Glutamatergic neuron (in vitro differentiated cells): ENCODE data around the gene CORT. TPM values are rescaled to one million over a fixed set of nuclear protein-coding genes. Genes with fewer than 3 reads are reported as not detected.

Experiments used
- DNase-seq: peaks from one replicate; pipeline ENCODE4 v3.0.0; 2022
- H3K27ac Mint-ChIP-seq: one replicate; pipeline ENCODE4 v1.8.0; 2020; ENCODE audit warnings: mild to moderate bottlenecking, mixed read lengths, inconsistent platforms; ENCODE audit not compliant: unreplicated experiment
- H3K27me3 Mint-ChIP-seq: one replicate; pipeline ENCODE4 v1.8.0; 2020; ENCODE audit warnings: mild to moderate bottlenecking, moderate library complexity, mixed read lengths, inconsistent platforms; ENCODE audit not compliant: unreplicated experiment
- H3K36me3 Mint-ChIP-seq: one replicate; pipeline ENCODE4 v1.8.0; 2020; ENCODE audit warnings: mild to moderate bottlenecking, mixed read lengths, inconsistent platforms; ENCODE audit not compliant: unreplicated experiment
- H3K4me1 Mint-ChIP-seq: one replicate; pipeline ENCODE4 v1.8.0; 2020; ENCODE audit warnings: mild to moderate bottlenecking, low read depth, mixed read lengths, inconsistent platforms; ENCODE audit not compliant: unreplicated experiment
- H3K4me3 Mint-ChIP-seq: one replicate; pipeline ENCODE4 v1.8.0; 2020; ENCODE audit warnings: mild to moderate bottlenecking, mixed read lengths, inconsistent platforms; ENCODE audit not compliant: unreplicated experiment
- H3K9me3 Mint-ChIP-seq: one replicate; pipeline ENCODE4 v1.8.0; 2020; ENCODE audit warnings: mild to moderate bottlenecking, moderate library complexity, mixed read lengths, inconsistent platforms; ENCODE audit not compliant: unreplicated experiment
- total RNA-seq: library from RNA; stranded (reverse); fragmentation: NEBNext Ultra II Directional; extraction: Animal tissue kit (Norgen Biotek cat#: 25700); gene quantifications from one replicate; pipeline ENCODE4 v1.2.1, GENCODE V29; 2021; ENCODE audit not compliant: unreplicated experiment
- TF ChIP-seq, protein P1 (sequence below): fragments of 200-600 bp; sonication (generic); IDR thresholded peaks from one replicate; pipeline ENCODE4 v1.5.0; 2021; ENCODE audit not compliant: partially characterized antibody, unreplicated experiment

Gene CORT
- total RNA-seq, 1 donor from 2014 or later: 0.59 TPM

DNA sequence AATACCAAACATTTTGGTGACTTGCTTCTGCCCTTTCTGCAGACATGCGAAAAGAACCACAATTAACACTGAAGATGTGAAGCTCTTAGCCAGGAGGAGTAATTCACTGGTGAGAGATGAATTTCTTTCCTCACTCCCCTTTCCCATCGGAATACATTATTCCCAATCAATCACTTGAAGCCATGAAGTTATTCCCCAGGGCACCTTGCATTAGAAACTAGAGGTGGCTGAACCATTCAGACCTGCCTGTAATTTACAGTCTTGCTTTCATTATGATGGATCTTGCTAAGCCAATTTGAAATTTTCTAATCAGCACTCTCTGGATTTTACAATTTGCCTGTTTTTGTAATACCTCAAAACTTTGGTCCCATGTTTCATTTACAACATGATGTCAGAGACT, 9.5 kb upstream of the CORT start:
- Mint-ChIP-seq H3K36me3 (no peaks in the 10 kb centered on the region), H3K4me1 (peaks cover 5% of the 10 kb centered on the region), H3K27ac (no peak overlapping the region), H3K9me3 (no peaks in the 10 kb centered on the region), H3K4me3 (no peak overlapping the region), H3K27me3 (no peaks in the 10 kb centered on the region)
- no peak for DNase-seq
- TF ChIP-seq, protein P1, sequence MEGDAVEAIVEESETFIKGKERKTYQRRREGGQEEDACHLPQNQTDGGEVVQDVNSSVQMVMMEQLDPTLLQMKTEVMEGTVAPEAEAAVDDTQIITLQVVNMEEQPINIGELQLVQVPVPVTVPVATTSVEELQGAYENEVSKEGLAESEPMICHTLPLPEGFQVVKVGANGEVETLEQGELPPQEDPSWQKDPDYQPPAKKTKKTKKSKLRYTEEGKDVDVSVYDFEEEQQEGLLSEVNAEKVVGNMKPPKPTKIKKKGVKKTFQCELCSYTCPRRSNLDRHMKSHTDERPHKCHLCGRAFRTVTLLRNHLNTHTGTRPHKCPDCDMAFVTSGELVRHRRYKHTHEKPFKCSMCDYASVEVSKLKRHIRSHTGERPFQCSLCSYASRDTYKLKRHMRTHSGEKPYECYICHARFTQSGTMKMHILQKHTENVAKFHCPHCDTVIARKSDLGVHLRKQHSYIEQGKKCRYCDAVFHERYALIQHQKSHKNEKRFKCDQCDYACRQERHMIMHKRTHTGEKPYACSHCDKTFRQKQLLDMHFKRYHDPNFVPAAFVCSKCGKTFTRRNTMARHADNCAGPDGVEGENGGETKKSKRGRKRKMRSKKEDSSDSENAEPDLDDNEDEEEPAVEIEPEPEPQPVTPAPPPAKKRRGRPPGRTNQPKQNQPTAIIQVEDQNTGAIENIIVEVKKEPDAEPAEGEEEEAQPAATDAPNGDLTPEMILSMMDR: no peak

DNA sequence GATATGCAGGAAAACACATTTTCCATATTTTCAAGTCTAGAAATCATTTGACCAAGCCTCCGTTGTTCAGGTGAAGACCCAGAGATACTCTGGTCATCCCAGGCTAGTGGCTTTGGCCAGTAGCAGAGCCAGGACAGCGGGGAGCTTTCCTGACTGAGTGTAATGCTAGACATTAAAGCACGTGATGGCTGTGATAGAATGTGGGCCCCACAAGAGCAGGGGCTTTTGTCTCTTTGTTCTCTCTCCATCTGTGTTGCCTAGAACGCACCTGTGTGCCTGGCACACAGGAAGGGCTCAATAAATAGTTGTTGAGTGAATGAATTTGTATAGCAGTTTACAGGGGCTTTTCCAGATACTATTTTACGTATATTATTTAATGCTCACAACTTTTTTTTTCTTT, 9.0 kb upstream of the CORT start:
- no peak for DNase-seq
- Mint-ChIP-seq H3K27ac (peak overlapping the region; percentile 20), H3K27me3 (no peaks in the 10 kb centered on the region), H3K4me1 (peaks cover 5% of the 10 kb centered on the region), H3K4me3 (no peak overlapping the region), H3K9me3 (no peaks in the 10 kb centered on the region), H3K36me3 (no peaks in the 10 kb centered on the region)
- TF ChIP-seq, protein P1: no peak

DNA sequence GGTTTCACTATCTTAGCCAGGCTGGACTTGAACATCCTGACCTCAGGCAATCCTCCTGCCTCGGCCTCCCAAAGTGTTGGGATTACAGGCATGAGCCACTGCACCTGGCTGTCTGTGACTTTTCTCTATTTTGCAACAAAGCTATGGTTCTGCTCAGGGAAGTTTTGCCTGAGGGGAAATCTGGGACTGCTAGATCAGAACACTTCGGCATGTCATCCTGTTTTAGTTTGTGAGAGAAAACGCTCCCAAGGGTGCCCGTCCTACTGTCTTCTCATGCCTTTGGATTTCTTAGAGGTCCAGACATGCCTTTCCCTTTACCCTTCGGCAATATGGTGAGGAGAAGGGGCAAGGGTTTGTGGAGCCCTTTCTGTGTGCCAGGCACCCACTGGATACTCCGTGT, 5.6 kb upstream of the CORT start:
- DNase-seq: no peak
- Mint-ChIP-seq H3K4me1 (peaks cover 5% of the 10 kb centered on the region), H3K9me3 (no peaks in the 10 kb centered on the region), H3K36me3 (no peaks in the 10 kb centered on the region), H3K27ac (no peak overlapping the region), H3K27me3 (no peaks in the 10 kb centered on the region), H3K4me3 (no peak overlapping the region)
- TF ChIP-seq, protein P1: no peak

DNA sequence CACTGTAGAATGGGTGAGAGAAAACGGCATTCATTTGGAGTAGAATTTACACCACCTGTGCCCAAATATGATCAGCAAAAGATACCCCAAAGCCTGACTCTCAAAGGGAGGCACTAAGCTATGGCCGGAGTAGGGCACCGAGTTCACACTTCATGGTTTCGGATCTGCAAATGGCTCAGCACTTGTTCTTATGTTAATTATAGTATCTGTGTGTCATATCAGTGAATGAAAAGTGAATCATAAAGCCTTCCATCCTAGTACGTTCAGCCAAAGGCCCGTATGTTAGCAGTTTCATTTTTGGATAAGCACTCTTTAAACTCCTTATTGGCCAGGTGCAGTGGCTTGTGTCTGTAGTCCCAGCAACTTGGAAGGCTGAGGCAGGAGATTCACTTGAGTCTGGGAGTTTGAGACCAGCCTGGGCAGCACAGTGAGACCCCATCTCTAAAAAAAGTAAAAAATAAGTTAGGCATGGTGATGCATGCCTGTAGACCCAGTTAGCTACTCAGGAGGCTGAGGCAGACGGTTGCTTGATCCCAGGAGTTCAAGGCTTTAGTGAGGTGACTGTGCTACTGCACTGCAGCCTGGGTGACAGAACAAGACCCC, 4.9 kb upstream of the CORT start:
- no peaks in the 10 kb centered on the region for H3K27me3 Mint-ChIP-seq
- no peaks in the 10 kb centered on the region for H3K9me3 Mint-ChIP-seq
- peaks cover 8% of the 10 kb centered on the region for H3K4me1 Mint-ChIP-seq
- TF ChIP-seq, protein P1: no peak
- DNase-seq: no peak
- H3K36me3 Mint-ChIP-seq: no peaks in the 10 kb centered on the region
- H3K4me3 Mint-ChIP-seq: no peak overlapping the region
- H3K27ac Mint-ChIP-seq: no peak overlapping the region

DNA sequence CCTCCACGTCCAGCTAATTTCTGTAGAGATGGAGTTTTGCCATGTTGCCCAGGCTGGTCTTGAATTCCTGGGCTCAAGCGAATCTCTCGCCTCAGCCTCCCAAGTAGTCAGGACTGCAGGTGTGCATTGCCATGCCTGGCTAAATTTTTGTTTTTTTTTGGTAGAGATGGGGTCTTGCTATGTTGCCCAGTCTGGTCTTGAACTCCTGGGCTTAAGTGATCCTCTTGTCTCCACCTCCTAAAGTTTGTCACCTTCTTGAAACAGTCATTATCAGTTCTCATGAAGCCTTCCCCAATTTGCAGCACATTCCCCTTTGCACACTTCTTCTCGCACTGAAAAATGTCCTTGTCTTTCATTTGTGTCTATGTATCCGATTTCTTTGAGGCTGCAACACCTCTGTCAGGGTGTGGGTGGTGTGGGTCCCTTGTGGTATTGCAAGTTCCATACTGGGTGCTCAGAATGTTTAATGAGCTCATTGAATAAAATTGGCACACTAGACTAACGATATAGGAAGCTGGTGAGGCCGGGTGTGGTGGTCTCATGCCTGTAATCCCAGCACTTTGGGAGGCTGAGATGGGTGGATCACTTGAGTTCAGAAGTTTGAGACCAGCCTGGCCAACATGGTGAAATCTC, 2.9 kb upstream of the CORT start:
- H3K27me3 Mint-ChIP-seq: no peaks in the 10 kb centered on the region
- no peak for DNase-seq
- H3K4me1 Mint-ChIP-seq: peaks cover 19% of the 10 kb centered on the region
- no peaks in the 10 kb centered on the region for H3K9me3 Mint-ChIP-seq
- TF ChIP-seq, protein P1: no peak
- no peaks in the 10 kb centered on the region for H3K36me3 Mint-ChIP-seq
- no peak overlapping the region for H3K4me3 Mint-ChIP-seq
- H3K27ac Mint-ChIP-seq: no peak overlapping the region
